Body of pancreas (tissue), 4 donors: ENCODE results near the gene FAM162A.

ENCODE experiments used
- POLR2A ChIP-seq, 3 donors: fragments of 450-650 bp; IDR thresholded peaks; one replicate each; pipeline ENCODE4 v1.6.1; 2016; ENCODE audit warnings: antibody characterized with exemption in 3 of 3, mild to moderate bottlenecking in 2 of 3
- TF ChIP-seq, protein P1 (sequence below), 7 experiments: fragments of 450-650 bp in 4 of 7; fragments of 200-600 bp in 3 of 7; sonication (generic) in 3 of 7; IDR thresholded peaks; one replicate each; pipeline ENCODE4 v1.5.1; 2016 to 2019; ENCODE audit warnings: antibody characterized with exemption in 7 of 7

DNA sequence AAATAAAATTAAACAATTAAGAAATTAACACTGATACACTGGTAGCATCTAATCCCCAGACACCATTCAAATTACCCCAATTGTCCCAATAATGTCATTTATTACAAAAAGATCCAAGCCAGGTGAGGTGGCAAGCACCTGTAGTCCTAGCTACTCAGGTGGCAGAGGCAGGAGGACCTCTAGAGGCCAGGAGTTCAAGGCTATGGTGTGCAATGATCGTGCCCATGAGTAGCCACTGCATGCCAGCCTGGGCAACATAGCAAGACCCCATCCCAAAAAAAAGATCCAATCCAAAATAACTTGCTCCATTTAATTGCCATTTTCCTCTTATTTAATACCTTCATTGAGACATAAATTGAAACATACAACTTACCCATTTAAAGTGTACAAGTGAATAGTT lies 41.2 kb upstream of the FAM162A start:
- TF ChIP-seq, protein P1, sequence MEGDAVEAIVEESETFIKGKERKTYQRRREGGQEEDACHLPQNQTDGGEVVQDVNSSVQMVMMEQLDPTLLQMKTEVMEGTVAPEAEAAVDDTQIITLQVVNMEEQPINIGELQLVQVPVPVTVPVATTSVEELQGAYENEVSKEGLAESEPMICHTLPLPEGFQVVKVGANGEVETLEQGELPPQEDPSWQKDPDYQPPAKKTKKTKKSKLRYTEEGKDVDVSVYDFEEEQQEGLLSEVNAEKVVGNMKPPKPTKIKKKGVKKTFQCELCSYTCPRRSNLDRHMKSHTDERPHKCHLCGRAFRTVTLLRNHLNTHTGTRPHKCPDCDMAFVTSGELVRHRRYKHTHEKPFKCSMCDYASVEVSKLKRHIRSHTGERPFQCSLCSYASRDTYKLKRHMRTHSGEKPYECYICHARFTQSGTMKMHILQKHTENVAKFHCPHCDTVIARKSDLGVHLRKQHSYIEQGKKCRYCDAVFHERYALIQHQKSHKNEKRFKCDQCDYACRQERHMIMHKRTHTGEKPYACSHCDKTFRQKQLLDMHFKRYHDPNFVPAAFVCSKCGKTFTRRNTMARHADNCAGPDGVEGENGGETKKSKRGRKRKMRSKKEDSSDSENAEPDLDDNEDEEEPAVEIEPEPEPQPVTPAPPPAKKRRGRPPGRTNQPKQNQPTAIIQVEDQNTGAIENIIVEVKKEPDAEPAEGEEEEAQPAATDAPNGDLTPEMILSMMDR (IDR thresholded peaks at IDR 0.05), result no peak
- no peak for TF ChIP-seq POLR2A (IDR thresholded peaks at IDR 0.05)
